Activated CD4-positive, CD25-positive, alpha-beta regulatory T cell treated with anti-CD3 and anti-CD28 coated beads, Interleukin-2, amount 50 U/mL, for 72 hours (primary cell): ENCODE results near the gene CDH7.

Experiments
- DNase-seq: peaks from one replicate; pipeline ENCODE4 v3.0.0; 2021

CDH7 gene

DNA sequence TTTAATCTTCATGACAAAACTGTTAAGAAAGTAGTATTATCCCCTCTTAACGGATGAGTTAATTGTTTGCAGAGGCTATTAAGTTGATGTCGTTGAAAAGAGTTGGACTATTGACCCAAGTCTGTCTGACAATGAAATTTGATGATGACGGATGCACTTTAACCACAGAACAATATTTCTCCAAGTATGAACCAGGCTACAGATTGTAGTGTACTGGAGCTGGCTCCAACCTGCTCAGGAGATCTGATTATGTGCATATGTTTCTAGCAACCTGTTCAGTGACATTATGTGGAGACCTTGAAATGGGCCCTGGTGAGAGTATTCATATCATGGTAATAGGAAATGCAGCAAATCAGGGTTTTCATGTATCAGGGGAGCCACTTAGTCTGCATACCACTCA lies 174.1 kb downstream of the CDH7 start:
- DNase-seq: no peak

DNA sequence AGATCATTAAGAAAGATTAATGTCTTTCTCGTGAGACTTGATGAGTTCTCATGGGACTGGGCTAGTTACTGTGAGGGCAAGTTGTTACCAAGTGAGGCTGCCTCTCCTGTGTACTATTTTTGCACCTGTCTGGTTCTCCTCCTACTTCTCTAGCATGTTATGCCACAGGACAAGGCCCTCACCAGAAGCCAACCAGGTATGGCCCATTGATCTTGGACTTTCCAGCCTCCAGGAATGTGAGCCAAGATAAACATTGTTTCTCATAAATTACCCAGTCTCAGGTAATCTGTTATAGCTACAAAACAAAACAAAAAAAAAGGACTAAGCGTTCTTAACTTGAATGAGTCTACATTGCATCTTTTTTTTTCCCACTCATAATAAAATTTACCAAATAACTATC lies 184.1 kb downstream of the CDH7 start:
- no peak for DNase-seq

DNA sequence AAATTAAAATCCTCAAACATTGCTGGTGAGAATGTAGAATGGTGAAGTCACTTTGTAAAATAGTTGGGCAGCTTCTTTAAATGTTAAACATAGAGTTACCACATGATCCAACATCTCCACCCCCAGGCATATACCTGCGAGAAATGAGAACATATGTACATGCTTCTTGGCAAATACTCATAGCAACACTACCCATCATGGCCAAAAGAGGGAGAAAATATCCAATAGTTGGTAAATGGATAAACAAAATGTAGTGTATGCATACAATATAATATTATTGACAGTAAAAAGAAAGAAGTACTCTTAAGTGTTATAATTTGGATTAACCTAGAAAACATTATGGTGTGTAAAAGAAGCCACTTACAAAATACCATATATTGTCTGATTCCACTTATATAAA lies 185.9 kb downstream of the CDH7 start:
- DNase-seq: no peak

DNA sequence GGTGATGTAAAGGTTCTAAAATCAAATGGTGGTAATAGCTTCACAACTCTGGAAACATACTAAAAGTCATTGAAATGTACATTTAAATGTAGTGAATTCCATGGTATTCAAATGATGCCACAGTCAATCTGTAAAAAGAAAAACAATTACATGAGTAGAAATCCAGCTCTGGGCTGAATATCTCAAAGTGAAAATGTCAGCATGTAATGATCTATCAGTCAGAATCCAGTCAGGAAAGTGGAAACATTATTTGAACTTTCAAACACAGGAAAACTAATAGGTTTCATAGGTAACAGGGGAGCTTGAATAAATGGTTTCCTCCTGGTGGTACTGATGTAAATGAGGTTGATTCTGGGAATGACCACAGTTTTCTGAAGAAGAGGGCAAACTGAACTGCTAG lies 186.4 kb downstream of the CDH7 start:
- DNase-seq: no peak

DNA sequence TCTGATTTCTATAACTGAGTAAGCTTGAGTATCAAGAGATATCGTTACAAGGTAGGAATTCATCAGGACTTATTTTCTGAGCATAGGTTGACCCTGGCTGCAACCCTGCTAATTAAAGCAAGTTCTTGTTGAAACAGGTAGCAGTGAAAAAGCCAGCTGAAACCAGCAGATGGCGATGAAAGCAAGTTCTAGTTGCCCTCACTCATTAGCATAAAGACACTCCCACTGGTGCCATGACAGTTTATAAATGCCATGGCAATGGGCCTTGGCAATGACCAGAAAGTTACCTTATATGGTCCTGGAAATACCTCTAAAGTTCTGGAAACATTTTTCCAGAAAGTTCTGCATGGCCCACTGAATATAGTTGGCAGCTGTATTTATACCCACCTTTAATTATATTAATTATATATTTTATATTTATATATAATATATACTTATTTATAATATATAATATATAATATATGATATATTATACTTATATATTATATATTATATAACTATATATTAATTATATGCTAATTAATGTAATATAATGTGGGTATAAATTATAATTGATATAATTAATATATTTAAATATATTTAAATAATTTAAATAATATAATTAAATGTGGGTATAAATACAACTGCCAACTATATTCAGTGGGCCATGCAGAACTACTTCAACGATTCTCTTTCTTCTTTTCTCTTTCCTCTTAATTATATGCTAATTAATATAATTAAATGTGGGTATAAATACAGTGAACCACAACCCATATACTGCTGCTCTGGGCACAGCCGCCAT lies 188.0 kb downstream of the CDH7 start:
- DNase-seq: no peak
